ENCODE measurements around the gene USP19.

- TF ChIP-seq, protein P1, sequence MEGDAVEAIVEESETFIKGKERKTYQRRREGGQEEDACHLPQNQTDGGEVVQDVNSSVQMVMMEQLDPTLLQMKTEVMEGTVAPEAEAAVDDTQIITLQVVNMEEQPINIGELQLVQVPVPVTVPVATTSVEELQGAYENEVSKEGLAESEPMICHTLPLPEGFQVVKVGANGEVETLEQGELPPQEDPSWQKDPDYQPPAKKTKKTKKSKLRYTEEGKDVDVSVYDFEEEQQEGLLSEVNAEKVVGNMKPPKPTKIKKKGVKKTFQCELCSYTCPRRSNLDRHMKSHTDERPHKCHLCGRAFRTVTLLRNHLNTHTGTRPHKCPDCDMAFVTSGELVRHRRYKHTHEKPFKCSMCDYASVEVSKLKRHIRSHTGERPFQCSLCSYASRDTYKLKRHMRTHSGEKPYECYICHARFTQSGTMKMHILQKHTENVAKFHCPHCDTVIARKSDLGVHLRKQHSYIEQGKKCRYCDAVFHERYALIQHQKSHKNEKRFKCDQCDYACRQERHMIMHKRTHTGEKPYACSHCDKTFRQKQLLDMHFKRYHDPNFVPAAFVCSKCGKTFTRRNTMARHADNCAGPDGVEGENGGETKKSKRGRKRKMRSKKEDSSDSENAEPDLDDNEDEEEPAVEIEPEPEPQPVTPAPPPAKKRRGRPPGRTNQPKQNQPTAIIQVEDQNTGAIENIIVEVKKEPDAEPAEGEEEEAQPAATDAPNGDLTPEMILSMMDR (conservative IDR thresholded peaks at IDR 0.05) = no peak
- TF ChIP-seq EZH2 (IDR thresholded peaks at IDR 0.05; ENCODE audit: low read depth) = no peak
Observed at GRCh38 chr3:49120096-49120437, 556 bp downstream of the USP19 start.
